Activated CD4-positive, alpha-beta T cell treated with anti-CD3 and anti-CD28 coated beads for 36 hours (primary cell): Measurements from ENCODE around the gene CLCA4. TPM values are rescaled to one million over a fixed set of nuclear protein-coding genes. Genes with fewer than 3 reads are reported as not detected.
"Not testable (repeated sequence)": the region's sequence is repeated elsewhere in the genome, so short reads cannot be mapped to it uniquely, and the experiment has no call there.

Experiments
- ATAC-seq: fragments of 200-7000 bp; cut with Tn5 transposase; one replicate; pipeline ENCODE4 v1.10.0; 2021; ENCODE audit warnings: mild to moderate bottlenecking, moderate library complexity
- CTCF ChIA-PET: fragments of 350-600 bp; sonication (Branson Sonifier 250); formaldehyde crosslinking; loops from one replicate; lab custom pipeline; 2021; ENCODE audit warnings: antibody characterized with exemption; lab: Charles Lee
- POLR2A ChIA-PET: fragments of 350-600 bp; sonication (Branson Sonifier 250); formaldehyde crosslinking; loops from one replicate; lab custom pipeline; 2021; ENCODE audit warnings: antibody characterized with exemption, inconsistent platforms; lab: Charles Lee
- DNase-seq: peaks from one replicate; pipeline ENCODE4 v3.0.0-alpha.2; 2020
- H3K27ac Mint-ChIP-seq: one replicate; pipeline ENCODE4 v1.8.0; 2021; ENCODE audit warnings: mixed read lengths
- H3K27me3 Mint-ChIP-seq: one replicate; pipeline ENCODE4 v1.8.0; 2021; ENCODE audit warnings: mixed read lengths
- H3K36me3 Mint-ChIP-seq: one replicate; pipeline ENCODE4 v1.8.0; 2021; ENCODE audit warnings: low read depth, mixed read lengths
- H3K4me1 Mint-ChIP-seq: one replicate; pipeline ENCODE4 v1.8.0; 2021; ENCODE audit warnings: mixed read lengths
- H3K4me3 Mint-ChIP-seq: one replicate; pipeline ENCODE4 v1.8.0; 2021; ENCODE audit warnings: mild to moderate bottlenecking, moderate library complexity, mixed read lengths
- H3K9me3 Mint-ChIP-seq: one replicate; pipeline ENCODE4 v1.8.0; 2021; ENCODE audit warnings: low read depth, mixed read lengths
- intact Hi-C, 2 experiments: fragments of 100-400 bp; cut with DNase I in 1 of 2; cut with micrococcal nuclease in 1 of 2; formaldehyde crosslinking; loops; one replicate each; pipeline versions ENCODE4 v1.14.2 to v1.15.1; 2022 to 2024; cut with DNase I, micrococcal nuclease
- total RNA-seq, 2 experiments: library from RNA; stranded (reverse); gene quantifications; one replicate each; pipeline ENCODE4 v1.2.3, GENCODE V29; 2021

The CLCA4 gene
- total RNA-seq, 2 experiments from 2014 or later = not detected

DNA sequence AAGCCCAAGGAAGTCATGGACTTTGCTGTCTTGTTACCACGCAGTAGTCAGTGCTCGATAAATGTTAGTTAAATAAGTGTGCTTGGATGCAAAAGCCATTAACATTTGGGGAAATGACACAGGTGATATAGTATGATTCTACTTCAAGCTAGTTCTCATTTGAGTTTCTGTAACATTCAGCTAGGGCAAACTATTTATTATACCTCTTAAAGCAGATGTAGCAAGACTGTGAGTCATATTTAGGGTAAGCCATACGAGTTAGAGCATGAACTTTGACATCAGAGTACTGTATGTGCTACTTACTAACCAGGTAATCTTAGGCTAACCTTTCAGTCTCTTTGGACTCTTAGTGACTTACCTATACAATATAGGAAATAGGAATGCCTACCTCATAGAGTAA lies 21.0 kb downstream of the CLCA4 start:
- Mint-ChIP-seq H3K4me1 (no peaks in the 10 kb centered on the region), H3K4me3 (no peak overlapping the region), H3K36me3 (no peaks in the 10 kb centered on the region), H3K27ac (no peak overlapping the region), H3K27me3 (no peaks in the 10 kb centered on the region), H3K9me3 (no peaks in the 10 kb centered on the region)
- no peak for DNase-seq
- POLR2A ChIA-PET = no interaction called here
- CTCF ChIA-PET = interaction anchor here (0.7 kb wide), 1 partner anchor 451 kb away, joined by 3 read pairs; no protein-coding TSS in a partner anchor
- intact Hi-C loops = loop anchor here in 1 of 2 experiments (10.0 kb wide), 1 partner anchor 1487 kb away; no protein-coding TSS in a partner anchor
- ATAC-seq = no peak

DNA sequence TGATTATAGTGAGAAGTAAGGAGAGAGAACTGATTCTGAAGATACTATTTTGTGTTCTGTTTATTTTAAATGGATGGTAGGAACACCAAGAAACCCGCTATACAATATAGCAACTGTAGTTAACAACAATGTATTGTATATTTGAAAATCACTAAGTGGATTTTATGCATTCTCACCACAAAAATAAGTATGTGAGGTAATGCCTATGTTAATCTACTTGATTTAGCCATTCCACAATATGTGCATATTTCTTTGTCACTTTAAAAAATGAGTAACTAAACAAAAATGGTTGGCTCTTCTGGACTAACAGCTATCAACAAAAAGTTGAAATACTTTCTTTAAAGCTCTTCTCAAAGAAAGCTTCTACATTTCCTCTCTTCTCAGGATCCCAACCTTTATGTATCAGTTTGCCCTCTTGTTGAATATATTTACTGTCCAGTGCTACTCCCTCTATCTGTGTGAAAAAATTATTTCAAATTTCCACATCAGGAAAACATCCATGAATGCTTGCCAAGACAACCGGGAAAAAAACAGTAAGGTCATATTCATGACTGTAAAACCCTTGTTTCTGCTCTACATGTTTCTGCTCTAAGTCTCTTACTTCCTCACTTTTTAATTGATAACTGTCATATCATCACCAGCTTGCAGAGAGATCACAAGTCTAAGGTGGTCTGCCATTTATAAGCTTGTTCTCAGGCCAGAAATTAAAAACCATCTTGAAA lies 27.0 kb downstream of the CLCA4 start:
- H3K4me1 Mint-ChIP-seq = no peaks in the 10 kb centered on the region
- intact Hi-C loops = no loop called here
- CTCF ChIA-PET = interaction anchor here (0.7 to 0.9 kb wide), 4 partner anchors 11 to 77 kb away, joined by 3 read pairs; no protein-coding TSS in a partner anchor
- H3K4me3 Mint-ChIP-seq = no peak overlapping the region
- no peak overlapping the region for H3K27ac Mint-ChIP-seq
- POLR2A ChIA-PET = no interaction called here
- H3K9me3 Mint-ChIP-seq = no peaks in the 10 kb centered on the region
- H3K27me3 Mint-ChIP-seq = peaks cover 11% of the 10 kb centered on the region
- DNase-seq = no peak
- no peaks in the 10 kb centered on the region for H3K36me3 Mint-ChIP-seq
- no peak for ATAC-seq

DNA sequence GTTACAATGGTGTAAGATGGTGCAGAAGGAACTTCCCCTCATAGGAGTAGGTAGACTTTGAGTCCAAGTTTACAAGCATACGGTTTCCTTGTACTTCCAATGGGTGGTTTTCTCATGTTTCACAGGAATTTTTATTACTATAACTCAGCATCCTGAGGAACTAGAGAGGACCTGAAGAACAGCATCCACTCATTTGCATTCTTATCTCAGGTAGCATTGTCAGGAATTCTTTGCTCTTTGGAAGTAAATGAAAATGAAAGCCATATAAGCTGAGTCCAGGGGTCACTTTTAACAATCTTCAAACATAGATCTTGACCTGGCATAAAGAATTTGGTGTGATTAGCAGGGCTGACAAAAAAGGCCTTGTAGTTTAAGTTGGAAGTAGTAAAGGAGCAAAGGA lies 34.4 kb downstream of the CLCA4 start:
- no peak for ATAC-seq
- ChIA-PET POLR2A (no interaction called here), CTCF (interaction anchor here (0.7 kb wide), 1 partner anchor 10 kb away, joined by 3 read pairs; no protein-coding TSS in a partner anchor)
- intact Hi-C loops = no loop called here
- DNase-seq = no peak
- no peaks in the 10 kb centered on the region for H3K9me3 Mint-ChIP-seq
- H3K36me3 Mint-ChIP-seq = no peaks in the 10 kb centered on the region
- H3K27ac Mint-ChIP-seq = no peak overlapping the region
- H3K27me3 Mint-ChIP-seq = peaks cover 4% of the 10 kb centered on the region
- no peak overlapping the region for H3K4me3 Mint-ChIP-seq
- H3K4me1 Mint-ChIP-seq = no peaks in the 10 kb centered on the region

DNA sequence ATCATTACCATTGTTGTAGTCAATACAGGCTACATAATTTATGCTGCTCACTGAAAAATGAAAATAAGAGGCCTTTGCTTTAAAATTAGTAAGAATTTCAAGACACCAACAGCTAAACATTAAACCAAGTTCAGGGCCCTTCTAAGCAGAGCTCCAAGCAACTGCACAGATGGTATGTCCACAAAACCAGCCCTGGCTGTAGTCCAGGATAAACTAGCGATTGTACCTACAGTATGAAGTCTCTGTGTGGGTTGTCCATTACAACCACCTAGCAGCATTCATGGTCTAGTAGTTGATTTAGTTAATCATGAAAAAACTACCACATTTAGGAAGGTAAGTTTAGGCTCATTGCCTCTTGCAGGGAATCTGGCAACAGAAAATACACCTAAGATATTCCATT lies 35.3 kb downstream of the CLCA4 start:
- Mint-ChIP-seq H3K27ac (no peak overlapping the region), H3K36me3 (no peaks in the 10 kb centered on the region), H3K4me3 (no peak overlapping the region), H3K4me1 (no peaks in the 10 kb centered on the region), H3K27me3 (no peaks in the 10 kb centered on the region), H3K9me3 (no peaks in the 10 kb centered on the region)
- ChIA-PET POLR2A (interaction anchor here (0.6 kb wide), 1 partner anchor 1834 kb away, joined by 6 read pairs; no protein-coding TSS in a partner anchor), CTCF (no interaction called here)
- DNase-seq (no peak), ATAC-seq (no peak)
- intact Hi-C loops = no loop called here

DNA sequence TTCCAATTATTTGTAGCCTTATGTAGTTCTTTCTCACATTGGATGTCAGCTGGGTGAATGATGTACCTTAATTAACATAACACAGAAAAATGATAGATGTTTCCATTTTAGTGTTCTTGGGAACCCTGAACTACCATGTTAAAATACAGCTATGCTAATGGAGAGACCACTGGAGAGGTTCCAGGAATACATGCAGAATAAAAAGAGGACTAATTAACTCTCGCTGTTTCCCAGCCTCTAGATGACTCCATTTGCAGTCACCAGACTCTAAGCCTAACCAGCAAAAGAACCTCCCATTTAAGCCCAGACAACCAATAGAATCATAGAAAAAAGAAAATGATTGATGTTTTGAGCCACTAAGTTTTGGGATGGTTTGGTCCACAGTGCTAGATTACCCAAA lies 36.2 kb downstream of the CLCA4 start:
- intact Hi-C loops = no loop called here
- Mint-ChIP-seq H3K36me3 (no peaks in the 10 kb centered on the region), H3K4me1 (no peaks in the 10 kb centered on the region), H3K9me3 (no peaks in the 10 kb centered on the region), H3K27me3 (no peaks in the 10 kb centered on the region), H3K4me3 (no peak overlapping the region), H3K27ac (no peak overlapping the region)
- DNase-seq (no peak), ATAC-seq (no peak)
- POLR2A ChIA-PET = interaction anchor here (0.6 kb wide), 1 partner anchor 1834 kb away, joined by 6 read pairs; no protein-coding TSS in a partner anchor
- CTCF ChIA-PET = no interaction called here

DNA sequence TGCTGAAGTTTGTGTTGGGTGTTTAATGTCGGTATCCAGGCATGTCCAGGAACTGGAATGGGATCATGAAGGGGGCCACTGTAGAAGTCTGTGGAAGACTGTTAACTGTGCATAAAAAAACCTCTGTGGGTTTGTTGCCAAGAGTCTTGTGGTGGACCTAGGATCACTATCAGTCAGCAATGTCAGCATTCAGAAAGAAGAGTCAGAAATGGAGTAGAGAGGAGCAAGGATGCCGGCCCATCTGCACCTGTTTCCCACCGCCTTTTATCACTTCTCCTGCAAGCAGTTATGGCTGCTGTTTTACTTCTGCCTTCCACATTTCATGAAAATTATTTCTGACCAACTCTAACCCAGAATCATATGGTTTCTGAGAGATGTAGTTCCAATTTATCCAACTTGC lies 36.7 kb downstream of the CLCA4 start:
- no peak for DNase-seq
- no peak overlapping the region for H3K27ac Mint-ChIP-seq
- ATAC-seq = no peak
- intact Hi-C loops = no loop called here
- POLR2A ChIA-PET = no interaction called here
- H3K4me3 Mint-ChIP-seq = no peak overlapping the region
- H3K9me3 Mint-ChIP-seq = no peaks in the 10 kb centered on the region
- H3K36me3 Mint-ChIP-seq = no peaks in the 10 kb centered on the region
- CTCF ChIA-PET = no interaction called here
- H3K4me1 Mint-ChIP-seq = no peaks in the 10 kb centered on the region
- H3K27me3 Mint-ChIP-seq = peaks cover under 1% of the 10 kb centered on the region

DNA sequence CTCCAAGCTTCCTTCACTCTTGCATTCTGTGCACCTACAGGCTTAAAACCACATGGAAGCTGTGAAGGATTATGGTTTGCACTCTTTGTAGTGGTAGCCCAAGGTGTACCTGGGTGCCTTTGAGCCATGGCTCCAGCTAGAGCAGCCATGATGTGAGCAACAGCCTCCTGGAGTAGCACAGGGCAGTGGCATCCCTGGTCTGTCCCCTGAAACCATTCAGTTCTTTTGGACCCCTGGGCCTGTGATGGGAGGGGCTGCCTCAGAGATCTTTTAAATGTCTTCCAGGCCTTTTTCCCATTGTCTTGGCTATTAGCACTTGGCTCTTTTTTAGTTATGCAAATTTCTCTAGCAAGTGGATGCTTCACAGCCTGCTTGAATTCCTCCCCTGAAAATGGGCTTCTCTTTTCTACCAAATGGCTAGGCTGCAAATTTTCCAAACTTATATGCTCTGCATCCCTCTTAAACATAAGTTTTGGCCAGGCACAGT lies 47.4 kb downstream of the CLCA4 start:
- no peak for ATAC-seq
- intact Hi-C loops = loop anchor here in 1 of 2 experiments (5.0 kb wide), 1 partner anchor 437 kb away; the partner anchor contains the start of gene COL24A1
- POLR2A ChIA-PET = no interaction called here
- Mint-ChIP-seq H3K4me1 (no peaks in the 10 kb centered on the region), H3K36me3 (no peaks in the 10 kb centered on the region), H3K4me3 (no peak overlapping the region), H3K27me3 (peaks cover 7% of the 10 kb centered on the region), H3K9me3 (peaks cover 15% of the 10 kb centered on the region), H3K27ac (no peak overlapping the region)
- CTCF ChIA-PET = interaction anchor here (1.1 kb wide), 1 partner anchor 27 kb away, joined by 3 read pairs; no protein-coding TSS in a partner anchor
- no peak for DNase-seq

DNA sequence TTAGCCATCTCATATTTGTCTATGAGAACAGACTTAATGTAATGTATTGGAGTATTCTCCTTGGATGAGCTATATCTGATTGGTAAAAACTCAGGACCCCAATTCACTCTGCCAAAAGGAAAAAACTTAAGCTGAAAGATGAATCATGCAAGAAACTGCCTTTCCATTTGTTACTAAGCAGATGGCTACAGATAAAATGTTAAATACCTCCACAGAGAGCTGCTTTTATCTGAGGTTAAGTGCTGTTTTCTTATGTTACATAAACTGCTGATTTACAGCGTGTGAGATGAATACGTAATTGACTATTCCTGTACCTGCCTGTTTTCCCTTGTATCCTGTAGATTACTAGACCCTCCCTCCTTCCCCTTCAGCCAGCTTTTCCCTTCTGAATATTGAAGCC lies 49.3 kb downstream of the CLCA4 start:
- Mint-ChIP-seq H3K4me3 (no peak overlapping the region), H3K27me3 (peaks cover 6% of the 10 kb centered on the region), H3K27ac (no peak overlapping the region), H3K36me3 (no peaks in the 10 kb centered on the region), H3K4me1 (no peaks in the 10 kb centered on the region), H3K9me3 (peaks cover 20% of the 10 kb centered on the region)
- ChIA-PET CTCF (interaction anchor here (1.4 to 1.5 kb wide), 2 partner anchors 11 to 16 kb away, joined by 5 read pairs; no protein-coding TSS in a partner anchor), POLR2A (no interaction called here)
- intact Hi-C loops = no loop called here
- DNase-seq (no peak), ATAC-seq (no peak)

DNA sequence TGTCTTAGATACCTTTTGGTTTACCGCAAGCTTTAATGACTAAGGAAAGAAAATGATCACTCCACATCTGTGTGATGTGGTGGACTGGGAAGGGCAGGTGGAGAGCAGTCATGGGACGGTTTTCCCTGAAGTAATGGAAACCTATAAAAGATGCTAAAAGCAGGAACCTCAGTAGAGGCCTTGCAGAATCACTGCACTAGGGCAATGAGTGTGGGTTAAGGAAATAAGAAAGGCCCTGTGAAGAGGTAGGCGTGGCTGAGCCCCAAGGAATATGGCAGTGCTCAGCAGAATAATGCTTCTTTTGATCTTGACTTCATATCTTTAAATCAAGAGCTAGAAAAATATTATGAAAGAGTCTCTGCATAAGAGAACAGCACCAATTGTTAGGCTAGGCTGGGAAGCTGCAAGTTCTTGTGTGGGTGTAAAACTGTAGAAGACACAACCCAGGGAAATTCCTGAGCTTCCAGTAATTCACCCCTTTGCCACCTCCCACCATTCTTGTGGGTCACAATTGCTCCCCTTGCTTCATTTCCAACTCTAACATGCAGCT lies 49.9 kb downstream of the CLCA4 start:
- no peak overlapping the region for H3K4me3 Mint-ChIP-seq
- ATAC-seq = no peak
- CTCF ChIA-PET = interaction anchor here (1.4 to 1.5 kb wide), 2 partner anchors 10 to 16 kb away, joined by 5 read pairs; no protein-coding TSS in a partner anchor

DNA sequence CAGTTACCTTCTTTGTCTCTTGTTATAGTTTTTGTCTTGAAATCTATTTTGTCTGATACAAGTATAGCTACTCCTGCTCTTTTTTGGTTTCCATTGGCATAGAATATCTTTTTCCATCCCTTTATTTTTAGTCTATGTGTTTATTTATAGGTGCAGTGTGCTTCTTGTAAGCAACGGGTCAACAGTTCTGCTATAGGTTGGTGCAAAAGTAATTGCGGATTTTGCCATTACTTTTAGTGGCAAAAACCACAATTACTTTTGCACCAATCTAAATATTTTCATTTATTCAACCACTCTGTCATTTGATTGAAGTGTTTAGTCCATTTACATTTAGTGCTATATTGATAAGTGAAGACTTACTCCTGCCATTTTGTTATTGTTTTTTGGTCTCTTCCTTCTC lies 59.2 kb downstream of the CLCA4 start:
- ATAC-seq, H3K27me3 Mint-ChIP-seq, DNase-seq, intact Hi-C loops, H3K4me3 Mint-ChIP-seq, POLR2A ChIA-PET, H3K9me3 Mint-ChIP-seq, H3K36me3 Mint-ChIP-seq, H3K4me1 Mint-ChIP-seq, H3K27ac Mint-ChIP-seq: not testable (repeated sequence)
- CTCF ChIA-PET = interaction anchor here (1.6 kb wide), 1 partner anchor 10 kb away, joined by 5 read pairs; no protein-coding TSS in a partner anchor

More for the DNA sequence above, 49.9 kb downstream of the CLCA4 start:
- DNase-seq = no peak
- Mint-ChIP-seq H3K9me3 (peaks cover 21% of the 10 kb centered on the region), H3K27me3 (peaks cover 4% of the 10 kb centered on the region), H3K36me3 (no peaks in the 10 kb centered on the region), H3K4me1 (no peaks in the 10 kb centered on the region), H3K27ac (no peak overlapping the region)
- POLR2A ChIA-PET = no interaction called here
- intact Hi-C loops = no loop called here

DNA sequence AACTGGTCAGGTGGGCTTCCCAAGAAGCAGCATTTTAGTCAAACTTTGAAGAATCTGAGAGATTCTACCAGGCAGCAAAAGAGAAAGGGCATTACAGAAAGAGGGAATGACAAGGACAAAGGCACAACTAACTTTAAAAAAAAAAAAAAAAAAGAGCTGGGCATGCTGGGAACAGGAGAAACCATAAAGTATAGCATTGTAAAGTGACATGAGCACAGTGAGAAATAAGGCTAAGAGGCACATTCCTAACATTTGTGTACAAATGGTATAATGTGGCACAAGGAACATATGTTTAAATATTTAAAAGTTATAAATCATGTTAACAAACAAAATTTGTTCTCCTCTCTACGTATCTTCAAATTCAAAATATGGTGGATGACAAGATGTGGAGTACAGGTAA lies 69.6 kb downstream of the CLCA4 start:
- Mint-ChIP-seq H3K4me3 (no peak overlapping the region), H3K27ac (no peak overlapping the region), H3K27me3 (peaks cover 7% of the 10 kb centered on the region), H3K9me3 (peaks cover 11% of the 10 kb centered on the region), H3K36me3 (no peaks in the 10 kb centered on the region), H3K4me1 (no peaks in the 10 kb centered on the region)
- ATAC-seq (no peak), DNase-seq (no peak)
- POLR2A ChIA-PET = no interaction called here
- intact Hi-C loops = no loop called here
- CTCF ChIA-PET = no interaction called here
